ENCODE measurements around the gene SPATA20. TPM values are rescaled to one million over a fixed set of nuclear protein-coding genes. Genes with fewer than 3 reads are reported as not detected.

The SPATA20 gene
- total RNA-seq, 1 experiment from 2014 or later: 59.6 TPM

DNA sequence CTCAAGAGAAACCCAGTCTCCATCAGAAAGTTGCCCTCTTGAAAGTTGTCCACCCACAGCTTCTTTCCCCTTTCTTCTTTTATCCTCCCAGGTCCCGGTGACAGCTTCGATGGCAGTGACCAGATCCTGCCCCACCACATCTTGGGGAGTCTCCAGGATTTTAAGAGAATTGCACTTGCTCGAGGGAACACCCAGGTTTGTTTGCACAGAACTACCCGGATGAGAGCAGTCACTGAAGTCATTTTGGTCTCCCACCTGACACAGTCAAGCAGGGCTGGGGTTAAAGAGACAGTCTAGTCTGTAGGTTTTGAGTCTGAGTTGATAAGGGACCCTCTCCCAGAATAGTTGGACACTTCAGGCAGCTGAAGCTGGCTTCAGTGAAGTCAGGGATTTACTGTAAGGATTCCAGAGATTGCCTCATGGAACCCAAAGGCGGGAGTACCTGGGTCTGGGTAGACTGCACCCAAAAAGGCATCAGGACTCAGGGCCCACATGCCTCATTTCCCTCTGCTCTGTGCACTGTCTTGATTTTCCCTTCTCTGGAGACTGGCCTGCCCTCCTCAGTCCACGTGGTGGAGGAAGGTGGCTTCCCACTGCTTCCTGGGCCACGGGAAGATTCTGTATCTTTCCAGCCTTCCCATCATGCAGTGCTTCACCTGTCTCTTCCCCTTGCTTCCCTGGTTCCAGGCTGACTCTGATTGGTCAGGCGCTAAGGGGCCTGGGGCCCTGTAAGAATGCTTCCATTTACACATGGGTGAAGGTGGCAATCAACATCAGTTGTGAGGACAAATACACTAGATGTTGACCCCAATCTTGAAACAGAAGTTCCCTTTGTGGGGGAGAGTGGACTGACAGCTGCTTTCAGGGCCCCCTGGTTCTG is 29.2 kb upstream of the SPATA20 start:
- Histone ChIP-seq H3K36me3 (no peaks in the 10 kb centered on the region), H3K4me3 (no peak overlapping the region), H3K9me3 (no peaks in the 10 kb centered on the region), H3K27me3 (no peaks in the 10 kb centered on the region)
- no peak for DNase-seq

DNA sequence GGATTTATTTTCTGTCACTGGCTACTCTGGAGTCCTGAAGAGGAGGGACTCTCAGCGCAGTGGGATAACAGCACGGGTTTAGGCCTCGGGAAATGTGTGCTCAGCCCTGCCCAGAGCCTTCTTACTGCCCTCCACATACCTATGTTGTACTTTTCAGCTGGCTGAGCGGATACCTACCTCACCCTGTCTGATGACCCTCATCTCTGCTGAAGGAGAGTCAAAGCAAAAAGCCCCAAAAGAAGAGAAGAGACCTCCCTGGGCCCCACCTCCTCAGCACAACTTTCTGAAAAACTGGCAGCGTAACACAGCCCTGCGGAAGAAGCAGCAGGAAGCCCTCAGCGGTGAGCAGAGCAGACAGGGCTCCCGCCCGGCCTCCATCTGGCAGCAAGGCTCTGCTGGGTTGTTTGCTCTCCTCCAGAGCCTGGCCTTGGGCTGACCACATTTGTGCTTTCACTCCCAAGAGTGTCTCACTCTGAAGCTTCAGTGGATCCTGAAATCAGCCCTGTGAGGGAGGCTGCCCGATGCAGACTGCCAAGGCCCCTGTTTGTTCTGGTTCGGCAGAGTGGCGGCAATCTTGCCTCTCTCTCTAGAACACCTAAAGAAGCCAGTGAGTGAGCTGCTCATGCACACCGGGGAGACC is 28.5 kb upstream of the SPATA20 start:
- H3K4me3 ChIP-seq: no peak overlapping the region
- no peak for DNase-seq
- no peaks in the 10 kb centered on the region for H3K27me3 ChIP-seq
- no peaks in the 10 kb centered on the region for H3K36me3 ChIP-seq
- no peaks in the 10 kb centered on the region for H3K9me3 ChIP-seq

DNA sequence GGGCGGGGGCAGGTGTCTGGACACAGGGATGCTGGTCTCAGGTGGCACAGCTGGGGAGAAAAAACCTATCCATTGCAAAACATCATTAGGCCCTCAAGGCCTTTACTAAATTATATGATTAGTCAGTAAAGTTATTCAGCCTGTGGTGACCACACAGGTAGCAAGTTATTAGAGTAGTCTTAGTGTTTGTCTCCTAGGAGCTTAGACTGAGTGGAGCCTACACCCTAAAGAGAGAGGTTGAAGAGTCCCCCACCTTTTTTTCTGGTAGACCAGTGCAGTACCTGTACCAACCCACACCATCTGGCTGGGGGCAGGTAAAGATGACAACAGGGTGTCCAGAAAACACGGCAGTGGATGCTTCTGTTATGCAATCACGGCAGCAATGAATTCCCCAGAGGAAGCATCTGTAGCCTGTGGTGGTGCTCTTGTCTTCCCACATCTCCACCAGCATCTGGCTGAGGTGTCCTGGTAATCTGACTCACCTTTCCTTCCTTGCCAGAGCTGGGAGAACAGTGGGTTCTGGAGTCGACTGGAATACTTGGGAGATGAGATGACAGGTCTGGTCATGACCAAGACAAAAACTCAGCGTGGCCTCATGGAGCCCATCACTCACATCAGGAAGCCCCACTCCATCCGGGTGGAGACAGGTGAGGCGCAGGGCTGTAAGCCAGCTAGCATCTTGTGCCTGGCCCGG is 27.7 kb upstream of the SPATA20 start:
- no peaks in the 10 kb centered on the region for H3K9me3 ChIP-seq
- no peak for DNase-seq
- H3K27me3 ChIP-seq: no peaks in the 10 kb centered on the region
- H3K4me3 ChIP-seq: no peak overlapping the region
- H3K36me3 ChIP-seq: no peaks in the 10 kb centered on the region

DNA sequence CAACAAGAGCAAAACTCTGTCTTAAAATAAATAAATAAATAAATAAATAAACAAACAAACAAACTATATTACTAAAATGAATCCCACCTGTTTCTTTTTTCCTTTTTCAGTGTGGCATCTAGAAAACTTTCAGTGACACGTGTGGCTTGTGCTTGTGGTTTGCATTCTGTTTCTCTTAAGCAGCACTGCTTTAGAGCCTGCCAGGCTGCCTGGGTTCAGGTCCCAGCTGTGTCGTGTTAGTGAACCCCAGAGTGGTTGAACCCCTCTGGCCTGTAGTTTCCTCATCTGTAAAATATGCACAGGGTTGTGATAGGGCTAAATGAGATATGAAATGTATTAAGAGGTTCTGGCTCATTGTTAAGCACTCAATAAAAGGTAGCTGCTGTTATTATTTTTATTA is 26.5 kb upstream of the SPATA20 start:
- no peak for DNase-seq
- H3K27me3 ChIP-seq: no peaks in the 10 kb centered on the region
- H3K9me3 ChIP-seq: no peaks in the 10 kb centered on the region
- no peaks in the 10 kb centered on the region for H3K36me3 ChIP-seq
- H3K4me3 ChIP-seq: no peak overlapping the region

DNA sequence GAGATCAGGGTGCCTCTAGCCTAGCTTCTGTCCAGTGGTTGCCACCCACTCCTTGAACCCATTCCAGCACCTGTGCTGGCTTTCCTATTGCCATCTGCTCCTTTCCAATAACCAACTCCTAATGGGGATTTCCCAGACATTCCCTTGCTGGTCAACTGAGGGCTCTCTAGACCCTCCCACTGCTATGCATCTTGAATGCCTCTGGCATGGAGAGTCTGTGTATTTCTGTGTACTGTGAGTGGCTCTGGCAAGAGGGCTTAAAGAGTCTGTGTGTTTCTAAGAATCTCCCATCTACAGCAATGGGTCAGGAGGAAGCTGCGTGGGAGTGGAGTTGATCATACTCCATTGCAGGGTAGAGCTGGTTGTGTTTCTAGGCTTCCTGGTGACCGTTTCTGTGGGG is 25.5 kb upstream of the SPATA20 start:
- H3K4me3 ChIP-seq: no peak overlapping the region
- H3K27me3 ChIP-seq: no peaks in the 10 kb centered on the region
- no peak for DNase-seq
- no peaks in the 10 kb centered on the region for H3K36me3 ChIP-seq
- no peaks in the 10 kb centered on the region for H3K9me3 ChIP-seq

DNA sequence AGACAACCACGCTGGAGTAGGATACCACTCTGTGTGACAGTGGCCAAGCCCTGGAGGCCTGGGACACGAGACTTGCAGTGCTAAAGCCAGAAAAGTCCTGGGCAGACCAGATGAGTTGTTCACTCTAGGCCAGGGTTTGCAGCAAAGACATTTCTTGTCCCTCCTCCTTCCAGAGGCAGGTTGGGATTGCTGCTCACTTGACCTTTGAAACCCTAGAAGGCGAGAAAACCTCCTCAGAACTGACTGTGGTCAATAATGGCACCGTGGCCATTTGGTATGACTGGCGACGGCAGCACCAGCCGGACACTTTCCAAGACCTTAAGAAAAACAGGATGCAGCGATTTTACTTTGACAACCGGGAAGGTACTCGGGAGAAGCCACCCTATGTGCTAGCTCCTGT is 24.2 kb upstream of the SPATA20 start:
- no peak for DNase-seq
- no peak overlapping the region for H3K4me3 ChIP-seq
- no peaks in the 10 kb centered on the region for H3K27me3 ChIP-seq
- no peaks in the 10 kb centered on the region for H3K9me3 ChIP-seq
- no peaks in the 10 kb centered on the region for H3K36me3 ChIP-seq

DNA sequence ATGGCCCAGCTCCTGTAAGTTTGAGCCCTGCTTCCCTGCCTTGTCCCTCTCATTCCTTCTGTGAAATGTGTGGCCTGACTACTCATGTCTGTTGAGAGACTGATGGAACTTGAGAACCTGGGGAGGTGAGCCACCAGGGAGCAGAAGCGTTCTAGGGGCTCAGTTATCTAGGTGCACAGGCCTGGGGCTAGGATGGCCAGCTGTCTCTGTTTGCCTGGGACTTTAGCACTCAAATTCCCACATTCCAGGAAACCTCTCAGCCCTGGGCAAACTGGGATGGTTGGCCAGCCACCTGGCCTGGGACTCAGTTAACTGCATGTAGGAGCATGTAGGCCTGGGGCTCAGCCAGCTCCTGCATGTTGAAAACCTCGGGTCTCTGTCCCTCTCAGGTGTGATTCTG is 23.8 kb upstream of the SPATA20 start:
- no peak for DNase-seq
- Histone ChIP-seq H3K27me3 (no peaks in the 10 kb centered on the region), H3K36me3 (no peaks in the 10 kb centered on the region), H3K4me3 (no peak overlapping the region), H3K9me3 (no peaks in the 10 kb centered on the region)

DNA sequence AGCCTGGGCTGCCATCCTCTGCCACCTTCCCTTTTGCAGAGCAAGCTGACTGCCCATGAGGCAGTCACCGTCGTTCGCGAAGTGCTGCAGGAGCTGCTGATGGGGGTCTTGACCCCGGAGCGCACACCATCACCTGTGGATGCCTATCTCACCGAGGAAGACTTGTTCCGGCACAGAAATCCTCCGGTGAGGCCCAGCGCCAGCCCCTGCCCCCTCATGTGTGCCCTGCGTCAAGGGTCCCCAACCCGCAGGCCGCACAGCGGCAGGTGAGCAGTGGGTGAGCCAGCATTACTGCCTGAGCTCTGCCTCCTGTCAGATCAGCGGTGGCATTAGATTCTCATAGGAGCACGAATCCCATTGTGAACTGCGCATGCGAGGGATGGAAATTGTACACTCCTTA is 22.1 kb upstream of the SPATA20 start:
- Histone ChIP-seq H3K9me3 (no peaks in the 10 kb centered on the region), H3K4me3 (no peak overlapping the region), H3K27me3 (no peaks in the 10 kb centered on the region), H3K36me3 (no peaks in the 10 kb centered on the region)
- DNase-seq: no peak

DNA sequence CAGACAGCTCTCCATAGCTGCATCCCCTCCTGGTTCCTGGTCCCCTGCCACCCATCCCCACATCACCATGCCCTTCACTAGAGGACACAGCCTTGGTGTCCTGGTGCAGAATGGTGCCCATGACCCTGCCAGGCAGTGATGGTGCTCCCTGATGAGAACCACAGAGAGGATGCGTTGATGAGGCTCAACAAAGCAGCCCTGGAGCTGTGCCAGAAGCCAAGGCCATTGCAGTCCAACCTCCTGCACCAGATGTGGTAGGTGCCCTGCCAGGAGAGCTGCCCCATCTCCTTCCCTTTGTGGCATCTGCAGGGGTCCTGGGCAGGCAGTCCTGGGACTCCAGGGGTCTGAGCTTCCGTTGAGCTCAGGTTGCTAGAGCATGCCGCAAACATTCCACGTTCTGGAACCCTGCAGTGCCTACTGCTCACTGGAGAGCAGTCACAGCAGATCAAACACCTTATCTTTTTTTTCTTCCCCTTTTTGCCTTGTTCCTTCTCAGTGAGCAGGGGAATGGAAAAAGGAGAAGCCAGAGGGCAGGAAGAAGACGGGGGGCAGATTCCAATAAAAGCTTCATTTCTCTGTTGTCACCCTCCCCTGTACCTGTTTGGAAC is 19.7 kb upstream of the SPATA20 start:
- H3K36me3 ChIP-seq: no peaks in the 10 kb centered on the region
- DNase-seq: no peak
- no peak overlapping the region for H3K4me3 ChIP-seq
- no peaks in the 10 kb centered on the region for H3K9me3 ChIP-seq
- peaks cover 5% of the 10 kb centered on the region for H3K27me3 ChIP-seq

DNA sequence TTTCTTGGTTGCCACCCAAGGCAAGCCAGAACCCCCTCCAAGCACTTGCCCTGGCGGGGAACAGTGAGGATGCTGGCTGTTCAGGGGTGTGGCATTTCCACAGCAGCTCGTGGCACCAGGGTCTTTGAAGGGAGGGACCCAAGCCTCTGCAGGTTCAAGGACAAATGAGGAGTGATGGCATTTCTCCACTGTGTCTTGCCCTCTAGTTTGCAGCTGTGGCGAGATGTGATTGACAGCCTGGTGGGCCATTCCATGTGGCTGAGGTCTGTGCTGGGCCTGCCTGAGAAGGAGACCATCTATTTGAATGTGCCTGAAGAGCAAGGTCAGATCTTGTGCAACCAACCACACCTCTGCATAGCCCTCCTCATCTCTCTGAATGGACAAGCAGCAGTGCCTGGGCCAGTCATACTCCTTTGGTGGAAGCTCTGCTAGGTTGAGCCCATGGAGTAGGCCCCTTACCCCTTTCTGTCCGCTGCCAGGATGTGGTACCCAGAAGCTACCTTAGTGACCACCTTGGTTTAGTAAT is 19.0 kb upstream of the SPATA20 start:
- Histone ChIP-seq H3K27me3 (peaks cover 13% of the 10 kb centered on the region), H3K9me3 (no peaks in the 10 kb centered on the region), H3K36me3 (no peaks in the 10 kb centered on the region), H3K4me3 (no peak overlapping the region)
- DNase-seq: no peak

DNA sequence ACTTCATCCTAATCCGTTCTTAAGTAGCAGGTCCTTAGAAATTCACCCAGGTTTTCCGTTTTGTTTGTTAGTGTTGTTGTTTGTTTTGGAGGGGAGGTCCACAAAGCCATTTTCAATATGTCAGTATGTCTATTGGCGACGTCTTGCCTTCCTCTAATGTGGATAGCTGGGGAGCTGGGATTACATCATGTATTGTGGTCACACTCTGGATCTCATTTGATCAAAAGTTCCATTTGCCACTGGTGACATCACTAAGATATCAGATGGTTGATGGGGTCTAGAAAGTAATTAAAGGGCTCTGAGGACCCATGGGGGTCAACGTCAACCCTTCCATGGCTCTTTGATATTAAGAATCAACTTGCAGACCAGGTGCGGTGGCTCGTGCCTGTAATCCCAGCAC is 17.1 kb upstream of the SPATA20 start:
- Histone ChIP-seq H3K27me3 (peaks cover 15% of the 10 kb centered on the region), H3K9me3 (no peaks in the 10 kb centered on the region), H3K4me3 (no peak overlapping the region), H3K36me3 (no peaks in the 10 kb centered on the region)
- no peak for DNase-seq

DNA sequence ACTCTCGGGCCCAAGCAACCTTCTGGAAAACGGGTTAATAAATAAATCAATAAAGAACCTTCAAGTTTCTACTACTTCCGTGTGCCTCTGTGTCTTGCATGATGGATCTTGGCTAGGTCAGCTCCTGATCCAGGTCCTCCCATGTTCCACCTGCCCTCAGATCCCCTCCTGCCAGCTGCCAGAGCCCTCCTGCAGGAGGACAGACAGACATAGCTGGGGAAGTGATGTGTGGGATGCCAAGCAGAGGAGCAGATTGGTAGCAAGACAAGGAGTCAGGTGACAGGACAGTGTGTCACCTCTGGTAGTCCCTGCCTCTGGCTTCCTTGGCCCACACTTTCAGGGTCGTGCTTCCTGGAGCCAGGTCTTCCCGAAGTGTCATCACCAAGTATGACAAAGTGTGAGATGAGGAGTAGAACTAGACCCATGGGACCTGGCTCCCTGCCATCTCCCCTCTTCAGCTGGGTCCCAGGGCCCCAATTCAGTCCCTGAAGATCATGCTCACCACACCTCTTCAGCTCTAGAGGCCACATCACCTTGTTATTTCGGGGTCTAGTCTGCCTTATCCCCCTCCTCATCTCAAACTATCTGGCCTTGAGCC is 15.4 kb upstream of the SPATA20 start:
- peaks cover 15% of the 10 kb centered on the region for H3K27me3 ChIP-seq
- no peak overlapping the region for H3K4me3 ChIP-seq
- DNase-seq: no peak
- H3K36me3 ChIP-seq: no peaks in the 10 kb centered on the region
- no peaks in the 10 kb centered on the region for H3K9me3 ChIP-seq

DNA sequence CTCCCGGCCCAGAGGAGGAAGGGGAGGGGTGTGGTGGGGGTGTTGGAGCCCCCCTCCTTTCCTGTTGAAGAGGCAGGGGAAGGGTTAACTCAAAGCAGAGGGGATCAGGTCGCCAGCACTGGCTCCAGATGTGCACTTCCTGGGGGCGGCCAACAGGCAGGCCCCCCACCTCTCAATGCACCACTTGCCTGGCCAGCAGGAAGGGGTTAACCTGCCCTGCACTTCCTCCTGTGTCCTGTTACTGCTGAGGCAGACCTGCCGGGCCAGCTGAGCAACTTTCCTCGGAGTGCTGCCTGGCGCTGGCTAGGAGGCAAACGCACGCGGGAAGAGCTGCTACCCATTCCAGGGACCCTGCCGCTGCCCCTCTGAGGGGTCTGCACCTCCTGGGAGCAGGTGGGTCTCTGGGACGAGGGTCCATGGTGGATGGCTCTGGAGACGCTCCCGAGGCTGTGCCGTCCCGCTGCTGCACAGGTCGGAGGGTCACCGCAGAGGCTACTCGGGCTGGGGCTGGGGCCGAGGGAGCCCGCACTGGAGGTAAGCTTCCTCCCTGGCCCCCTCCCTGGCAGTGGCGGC is 14.4 kb upstream of the SPATA20 start, which contains the start of gene EPN3:
TSS of gene EPN3 (plus strand) at position 284 of the 573 bp plus-strand sequence. CDS start 3,822 bp downstream, outside the sequence.
- no peak within 1 kb of the TSS for H3K4me3 ChIP-seq
- no peaks in the 10 kb centered on the region for H3K36me3 ChIP-seq
- H3K9me3 ChIP-seq: no peaks in the 10 kb centered on the region
- no peak for DNase-seq
- H3K27me3 ChIP-seq: peaks cover 15% of the 10 kb centered on the region

DNA sequence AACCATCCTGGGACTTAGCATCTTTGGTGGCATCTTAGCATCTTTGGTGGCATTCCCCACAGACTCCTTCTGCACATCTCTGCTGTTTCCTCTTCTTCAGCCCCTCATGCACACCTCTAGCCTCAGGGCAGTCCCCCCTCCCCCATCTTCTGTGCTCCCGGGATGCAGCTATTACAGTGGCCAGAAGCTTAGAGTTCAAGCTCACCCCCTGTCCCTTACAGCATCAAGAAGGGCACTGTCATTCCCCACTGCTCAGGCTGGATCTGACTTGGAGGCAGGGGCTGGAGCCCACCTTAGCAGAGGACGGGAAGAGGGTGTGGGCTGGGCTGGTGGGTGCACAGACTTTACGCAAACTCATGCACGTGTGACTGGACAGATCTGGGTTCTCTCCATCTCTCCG is 13.8 kb upstream of the SPATA20 start:
- H3K4me3 ChIP-seq: no peak overlapping the region
- peaks cover 15% of the 10 kb centered on the region for H3K27me3 ChIP-seq
- no peak for DNase-seq
- no peaks in the 10 kb centered on the region for H3K36me3 ChIP-seq
- no peaks in the 10 kb centered on the region for H3K9me3 ChIP-seq

DNA sequence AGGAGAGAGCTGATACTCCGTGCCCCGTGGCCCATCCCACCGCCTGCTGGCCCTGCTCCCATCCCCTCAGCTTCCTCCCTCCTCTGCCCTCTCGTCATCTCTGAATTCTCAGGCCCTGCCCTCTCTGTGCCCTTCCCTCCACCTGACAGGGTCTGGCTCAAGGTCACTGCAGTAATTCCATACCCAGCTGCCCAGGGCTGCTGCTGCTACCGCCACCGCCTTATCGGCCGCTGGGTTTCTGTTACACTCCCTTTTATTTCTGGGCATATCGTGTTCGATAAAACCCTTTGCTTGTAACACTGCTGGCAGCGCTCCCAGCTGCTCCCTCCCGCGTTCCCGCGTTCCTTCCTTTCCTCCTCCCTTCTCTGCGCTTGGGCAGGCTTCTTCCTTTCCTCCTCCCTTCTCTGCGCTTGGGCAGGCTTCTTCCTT is 13.2 kb upstream of the SPATA20 start:
- H3K36me3 ChIP-seq: no peaks in the 10 kb centered on the region
- no peaks in the 10 kb centered on the region for H3K9me3 ChIP-seq
- DNase-seq: no peak
- H3K4me3 ChIP-seq: no peak overlapping the region
- peaks cover 15% of the 10 kb centered on the region for H3K27me3 ChIP-seq

Data from MG63 (cell line).